ENCODE measurements around the gene MIOX.
A peak's percentile ranks its signal among the peaks of the same experiment; 100 is the strongest.

The MIOX gene

DNA sequence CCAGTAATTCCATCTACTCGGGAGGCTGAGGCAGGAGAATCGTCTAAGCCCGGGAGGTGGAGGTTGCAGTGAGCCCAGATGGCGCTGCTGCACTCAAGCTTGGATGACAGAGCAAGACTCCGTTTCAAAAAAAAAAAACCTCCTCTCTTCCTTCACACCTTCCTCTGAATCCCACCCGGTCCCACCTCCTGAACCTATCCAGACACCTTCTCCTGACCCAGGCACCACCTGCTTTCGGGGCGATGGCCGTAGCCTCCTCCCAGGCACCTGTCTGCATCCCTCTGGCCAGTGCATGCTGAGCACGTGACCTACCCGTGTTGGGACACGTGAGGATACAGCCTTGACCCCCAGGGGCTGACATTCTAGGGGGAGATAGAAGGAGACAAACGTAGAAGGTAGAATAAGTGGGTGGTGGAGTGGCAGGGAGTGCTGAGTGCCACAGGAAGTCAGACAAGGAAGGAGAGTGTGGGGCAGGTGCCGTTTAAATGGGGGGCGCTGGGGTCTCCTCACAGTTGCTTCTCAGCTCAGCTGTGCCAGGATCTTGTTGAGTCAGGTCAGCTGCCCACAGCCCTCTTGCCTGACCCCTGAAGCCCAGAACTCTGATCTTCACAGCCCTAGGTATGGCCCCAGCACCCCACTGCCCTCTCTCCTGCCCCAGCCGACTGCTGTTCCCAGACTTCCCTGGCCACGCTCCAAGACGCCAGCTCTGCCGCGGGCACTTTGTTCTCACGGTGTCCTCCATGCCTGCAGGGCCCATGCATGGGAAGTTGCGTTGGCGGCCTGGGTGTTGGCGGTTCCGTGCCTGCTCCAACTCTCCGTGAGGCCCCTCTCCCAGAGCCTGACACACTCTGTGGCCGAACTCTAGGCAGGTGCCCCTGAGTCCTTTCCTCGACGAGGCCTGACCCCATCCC lies 1.2 kb upstream of the MIOX start:
- FAIRE-seq (no peak), DNase-seq (ENCODE audit: insufficient read length, low spot score) (no peak)
- TF ChIP-seq POLR2A (IDR thresholded peaks at IDR 0.05; ENCODE audit: low read depth, low read length), result no peak

DNA sequence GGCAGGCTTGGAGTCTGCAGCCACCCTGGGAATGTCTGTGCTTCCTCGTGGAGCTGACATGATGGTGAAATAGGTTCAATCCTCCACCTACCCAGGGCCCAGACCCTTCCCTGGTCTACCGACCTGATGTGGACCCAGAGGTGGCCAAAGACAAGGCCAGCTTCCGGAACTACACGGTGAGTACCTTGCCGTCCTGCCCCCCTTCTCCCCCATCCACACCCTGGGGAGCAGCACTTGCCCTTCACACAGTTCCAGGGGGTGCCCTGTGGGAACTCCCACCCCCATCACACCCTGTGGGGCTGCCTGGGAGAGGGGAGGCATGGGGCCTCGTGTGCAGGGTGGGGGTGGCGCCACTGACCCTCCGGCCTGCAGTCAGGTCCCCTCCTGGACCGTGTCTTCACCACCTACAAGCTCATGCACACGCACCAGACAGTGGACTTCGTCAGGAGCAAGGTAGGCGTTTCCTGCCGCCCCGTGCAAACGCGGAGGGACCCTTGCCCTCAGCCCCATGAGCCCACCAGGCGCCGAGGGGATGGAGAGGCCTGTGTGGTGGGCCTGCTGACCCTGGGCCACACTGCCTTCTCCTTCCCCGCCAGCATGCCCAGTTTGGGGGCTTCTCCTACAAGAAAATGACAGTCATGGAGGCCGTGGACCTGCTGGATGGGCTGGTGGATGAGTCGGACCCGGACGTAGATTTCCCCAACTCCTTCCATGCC lies 789 bp downstream of the MIOX start:
- no peak for FAIRE-seq
- no peak for DNase-seq (ENCODE audit: insufficient read length, low spot score)
- no peak for TF ChIP-seq POLR2A (IDR thresholded peaks at IDR 0.05; ENCODE audit: low read depth, low read length)

DNA sequence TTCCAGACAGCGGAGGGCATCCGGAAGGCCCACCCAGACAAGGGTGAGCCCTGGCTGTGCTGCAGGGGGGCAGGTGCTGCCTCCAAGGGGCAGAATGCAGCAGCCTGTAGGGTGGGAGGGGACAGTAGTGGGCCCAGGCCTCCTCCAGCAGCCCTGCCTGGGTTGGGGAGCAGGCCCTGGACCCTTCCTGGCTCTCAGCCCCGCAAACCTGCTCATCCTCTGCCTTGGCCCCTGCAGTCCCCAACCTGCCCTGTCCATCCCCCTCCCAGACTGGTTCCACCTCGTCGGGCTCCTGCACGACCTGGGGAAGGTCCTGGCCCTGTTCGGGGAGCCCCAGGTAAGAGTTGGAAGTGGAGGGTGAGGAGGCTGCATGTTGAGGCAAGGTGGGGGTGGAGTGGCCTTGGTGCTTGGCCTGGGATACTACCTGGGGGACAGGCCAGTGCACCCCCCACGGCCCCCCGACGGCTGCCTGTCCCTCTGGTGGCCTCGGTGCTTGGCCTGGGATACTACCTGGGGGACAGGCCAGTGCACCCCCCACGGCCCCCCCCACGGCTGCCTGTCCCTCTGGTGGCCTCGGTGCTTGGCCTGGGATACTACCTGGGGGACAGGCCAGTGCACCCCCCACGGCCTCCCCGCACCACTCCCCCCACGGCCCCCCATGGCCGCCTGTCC lies 1.5 kb downstream of the MIOX start:
- no peak for DNase-seq (ENCODE audit: insufficient read length, low spot score)
- no peak for TF ChIP-seq POLR2A (IDR thresholded peaks at IDR 0.05; ENCODE audit: low read depth, low read length)

DNA sequence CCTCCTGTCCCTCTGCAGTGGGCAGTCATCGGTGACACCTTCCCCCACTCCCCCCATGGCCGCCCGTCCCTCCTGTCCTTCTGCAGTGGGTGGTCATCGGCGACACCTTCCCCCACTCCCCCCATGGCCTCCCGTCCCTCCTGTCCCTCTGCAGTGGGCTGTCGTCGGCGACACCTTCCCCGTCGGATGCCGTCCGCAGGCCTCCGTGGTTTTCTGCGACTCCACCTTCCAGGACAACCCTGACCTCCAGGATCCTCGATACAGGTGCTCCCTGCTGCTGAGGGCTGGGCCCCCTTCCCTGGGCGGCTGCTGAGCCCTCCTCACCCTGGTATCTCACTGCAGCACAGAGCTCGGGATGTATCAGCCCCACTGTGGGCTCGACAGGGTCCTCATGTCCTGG lies 2.2 kb downstream of the MIOX start:
- TF ChIP-seq POLR2A (IDR thresholded peaks at IDR 0.05; ENCODE audit: low read depth, low read length), result no peak
- no peak for FAIRE-seq
- no peak for DNase-seq (ENCODE audit: insufficient read length, low spot score)

More for the DNA sequence above, 1.5 kb downstream of the MIOX start:
- no peak for FAIRE-seq

DNA sequence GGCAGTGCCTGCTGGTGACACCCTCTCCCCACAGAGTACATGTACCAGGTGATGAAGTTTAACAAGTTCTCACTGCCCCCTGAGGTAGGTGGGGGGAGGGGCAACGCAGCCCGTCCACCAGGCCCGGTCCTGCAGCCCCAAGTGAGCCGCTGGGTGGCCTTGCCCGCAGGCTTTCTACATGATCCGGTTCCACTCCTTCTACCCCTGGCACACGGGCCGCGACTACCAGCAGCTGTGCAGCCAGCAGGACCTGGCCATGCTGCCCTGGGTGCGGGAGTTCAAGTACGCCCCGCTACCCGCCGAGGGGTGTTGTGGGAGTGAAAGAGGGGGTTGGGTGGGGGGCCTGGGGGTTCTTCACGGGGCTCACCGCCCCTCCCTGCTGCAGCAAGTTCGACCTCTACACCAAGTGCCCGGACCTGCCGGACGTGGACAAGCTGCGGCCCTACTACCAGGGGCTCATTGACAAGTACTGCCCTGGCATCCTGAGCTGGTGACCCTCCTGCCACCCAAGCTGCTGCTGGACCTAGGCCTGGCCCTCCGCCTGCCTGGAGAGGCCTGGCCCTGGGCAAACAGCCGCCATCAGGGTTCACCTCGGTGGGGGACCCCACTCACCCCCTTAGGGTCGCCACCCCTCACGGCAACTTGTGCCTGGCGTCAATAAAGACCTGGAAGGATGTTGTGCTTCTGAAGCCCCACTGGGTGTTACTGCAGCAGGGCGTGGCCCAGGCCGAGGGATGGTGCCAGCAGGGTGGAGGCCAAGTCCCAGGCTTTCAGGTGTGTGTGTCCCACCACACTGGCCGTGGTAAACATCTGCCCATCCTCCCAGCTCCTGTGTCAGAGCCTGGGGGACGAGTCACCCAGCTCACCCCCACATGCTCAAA lies 2.9 kb downstream of the MIOX start:
- DNase-seq (ENCODE audit: insufficient read length, low spot score) (no peak), FAIRE-seq (no peak)
- TF ChIP-seq POLR2A (IDR thresholded peaks at IDR 0.05; ENCODE audit: low read depth, low read length), result no peak

DNA sequence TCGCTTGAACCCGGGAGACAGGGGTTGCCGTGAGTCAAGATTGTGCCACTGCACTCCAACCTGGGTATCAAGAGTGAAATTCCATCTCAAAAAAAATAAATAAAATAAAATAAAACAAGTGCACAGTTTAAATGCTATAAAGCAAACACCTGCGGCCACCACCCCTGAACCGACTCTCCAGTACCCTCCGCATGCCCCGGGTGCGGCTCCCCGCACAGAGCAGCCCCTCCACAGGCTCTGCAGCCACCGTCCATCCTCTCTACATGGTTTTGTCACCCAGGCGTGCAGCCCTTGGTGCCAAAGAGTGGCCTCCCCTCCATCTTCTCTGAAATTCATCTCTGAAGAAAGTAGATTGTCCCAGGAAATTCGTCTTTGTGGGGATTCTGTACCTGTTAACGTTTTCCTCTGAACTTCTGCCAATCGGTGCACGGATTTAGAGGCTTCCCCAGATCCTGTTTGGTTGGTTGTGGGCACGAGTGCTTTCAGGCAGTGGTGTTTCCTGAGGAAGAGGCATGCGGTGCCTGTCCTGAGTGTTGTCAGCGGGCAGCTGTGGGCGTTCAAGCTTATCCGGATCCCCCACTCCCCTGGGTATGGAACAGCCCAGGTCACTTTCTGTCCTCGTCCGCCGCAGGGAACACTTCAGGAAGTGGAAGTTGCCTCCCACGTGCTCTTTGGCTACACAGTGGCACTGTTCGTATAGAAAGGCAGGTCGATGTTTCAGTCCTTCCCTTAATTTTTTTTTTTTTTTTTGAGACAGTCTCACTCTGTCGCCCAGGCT lies 4.1 kb downstream of the MIOX start:
- DNase-seq (ENCODE audit: insufficient read length, low spot score) (no peak), FAIRE-seq (no peak)
- no peak for TF ChIP-seq POLR2A (IDR thresholded peaks at IDR 0.05; ENCODE audit: low read depth, low read length)

DNA sequence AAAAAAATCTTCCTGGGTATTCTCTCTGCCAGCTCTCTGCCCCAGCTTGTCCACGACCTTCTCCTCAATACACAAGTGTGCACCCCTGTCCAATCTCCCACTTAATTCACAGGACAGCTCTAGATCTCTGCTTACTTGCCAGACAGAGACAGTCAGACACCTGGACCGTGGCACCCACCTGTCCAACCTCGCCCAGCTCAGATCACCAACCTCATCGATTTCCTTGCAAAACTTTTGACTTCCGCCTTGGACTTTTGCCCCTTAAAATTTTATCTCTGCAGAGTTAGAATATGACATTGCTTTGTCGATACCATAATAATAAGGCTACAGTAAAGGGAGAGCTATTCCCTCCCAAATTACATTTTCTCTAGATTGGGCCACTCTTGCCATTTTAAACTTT lies 10.4 kb downstream of the MIOX start:
- no peak for TF ChIP-seq POLR2A (IDR thresholded peaks at IDR 0.05; ENCODE audit: low read depth, low read length)
- DNase-seq (ENCODE audit: insufficient read length, low spot score) (no peak), FAIRE-seq (no peak)

DNA sequence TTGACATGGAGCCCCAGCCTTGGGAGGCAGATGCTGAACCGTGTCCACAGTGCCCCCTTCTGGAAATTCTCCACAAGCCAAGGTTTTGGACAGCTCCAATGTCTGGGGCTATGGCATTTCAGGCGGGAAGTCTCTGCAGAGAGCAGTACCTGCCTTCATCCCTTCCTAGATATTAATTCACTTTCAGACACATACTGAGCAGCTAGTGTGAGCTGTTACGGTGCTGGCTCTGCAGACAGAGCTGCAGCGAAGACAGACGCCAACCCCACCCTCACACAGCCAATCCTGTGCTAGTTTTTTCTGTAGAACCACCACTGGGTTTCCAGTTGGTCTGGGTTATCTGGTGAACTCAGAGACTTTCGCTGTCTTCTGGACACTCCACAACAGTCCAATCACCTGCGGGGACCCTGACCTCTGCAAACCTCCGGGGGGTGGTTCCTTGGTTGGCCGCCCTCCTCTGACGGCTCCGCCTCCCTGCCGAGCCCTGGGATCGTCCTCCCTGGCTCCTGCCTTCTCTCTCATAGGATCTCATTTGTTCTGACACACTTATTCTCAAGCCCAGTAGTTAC lies 11.7 kb downstream of the MIOX start:
- FAIRE-seq (no peak), DNase-seq (ENCODE audit: insufficient read length, low spot score) (peak; percentile 62)
- TF ChIP-seq POLR2A (IDR thresholded peaks at IDR 0.05; ENCODE audit: low read depth, low read length), result no peak

DNA sequence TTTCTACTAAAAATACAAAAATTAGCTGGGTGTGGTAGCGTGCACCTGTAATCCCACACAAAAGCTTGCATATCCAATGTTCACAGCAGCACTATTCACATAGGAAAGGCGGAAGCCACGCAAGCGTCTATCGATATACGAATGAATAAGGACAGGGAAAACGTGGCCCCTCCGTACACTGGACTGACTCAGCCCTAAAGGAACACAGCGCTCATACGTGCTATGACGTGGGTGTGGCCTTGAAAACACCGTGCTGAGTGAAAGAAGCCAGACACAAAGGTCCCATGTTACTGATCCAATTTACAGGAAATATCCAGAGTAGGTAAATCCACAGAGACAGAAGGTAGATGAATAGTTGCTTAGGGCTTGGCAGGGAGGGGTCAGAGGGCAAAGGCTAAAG lies 13.8 kb downstream of the MIOX start:
- TF ChIP-seq POLR2A (IDR thresholded peaks at IDR 0.05; ENCODE audit: low read depth, low read length), result no peak
- no peak for DNase-seq (ENCODE audit: insufficient read length, low spot score)
- FAIRE-seq, result no peak

DNA sequence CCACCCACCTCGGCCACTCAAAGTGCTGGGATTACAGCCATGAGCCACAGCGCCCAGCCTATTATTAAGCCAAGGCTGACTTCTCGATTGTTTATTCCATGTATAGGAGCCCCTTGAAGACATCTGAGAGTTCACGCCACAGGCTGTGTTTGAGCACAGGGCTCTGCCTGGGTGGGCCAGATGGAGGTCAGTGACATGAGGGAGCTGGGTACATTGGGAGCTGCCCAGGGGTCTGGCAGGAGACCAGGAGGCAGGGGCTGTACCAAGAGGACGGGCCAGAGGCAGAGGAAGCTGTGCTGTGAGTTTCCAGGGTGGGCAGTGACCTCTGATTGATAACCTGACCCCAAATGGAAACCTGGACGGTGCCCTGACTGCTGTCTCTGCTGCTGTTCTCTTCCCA lies 15.4 kb downstream of the MIOX start:
- DNase-seq (ENCODE audit: insufficient read length, low spot score) (no peak), FAIRE-seq (no peak)
- no peak for TF ChIP-seq POLR2A (IDR thresholded peaks at IDR 0.05; ENCODE audit: low read depth, low read length)

DNA sequence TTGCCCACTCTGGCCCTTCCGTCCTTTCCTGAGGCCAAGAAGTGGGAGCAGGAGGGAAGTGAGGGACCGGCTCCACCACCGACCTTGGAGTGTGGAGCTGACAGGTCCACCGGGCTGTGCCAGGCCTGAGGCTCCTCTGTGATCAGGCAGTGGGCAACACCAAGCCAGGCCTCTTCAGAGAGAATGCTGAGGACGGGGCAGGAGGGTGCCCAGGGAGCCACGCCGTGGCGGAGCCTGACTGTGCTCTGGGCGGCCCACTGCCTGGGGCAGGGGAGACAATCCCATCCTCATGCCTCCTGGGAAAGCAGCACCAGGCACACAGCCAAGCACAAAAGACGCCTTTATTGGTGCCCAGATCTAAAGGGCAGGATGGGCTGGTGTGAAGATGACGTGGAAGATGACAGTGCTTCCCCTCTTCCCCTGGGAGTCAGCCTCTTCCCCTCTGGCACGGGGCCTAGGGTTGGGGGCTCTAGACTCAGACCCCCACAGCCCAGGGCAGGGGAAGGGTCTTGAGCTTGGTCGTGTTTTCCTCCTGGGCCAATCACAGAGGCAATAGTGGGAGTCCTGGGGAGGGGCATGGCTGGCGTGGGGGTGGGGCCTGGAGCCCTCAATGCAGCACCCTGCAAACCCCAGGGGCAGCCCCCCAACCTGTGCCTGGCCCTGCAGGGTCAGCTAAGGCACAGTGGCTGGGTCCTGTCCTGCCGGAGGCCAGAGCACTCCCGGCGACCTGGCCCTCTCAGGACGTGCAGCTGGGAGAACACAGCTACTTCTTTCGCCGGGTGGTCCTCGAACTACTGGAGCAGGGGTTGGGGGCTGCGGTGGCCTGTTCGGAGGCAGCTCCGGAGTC lies 16.2 kb downstream of the MIOX start:
- DNase-seq (ENCODE audit: insufficient read length, low spot score) (no peak), FAIRE-seq (no peak)
- no peak for TF ChIP-seq POLR2A (IDR thresholded peaks at IDR 0.05; ENCODE audit: low read depth, low read length)

Data from H54 (cell line).